Measurements from ENCODE around the gene DBNDD1.

- TF ChIP-seq SUZ12 (IDR thresholded peaks at IDR 0.05; ENCODE audit: extremely low read depth, insufficient read depth, insufficient read length) (no peak), ZNF274 (IDR thresholded peaks at IDR 0.05; ENCODE audit: low read depth, low read length) (no peak)
Observed at GRCh38 chr16:90061437-90061836, 42.2 kb upstream of the DBNDD1 start.
